SK-N-SH (cell line): ENCODE results near the gene CLDN14.

Experiments
- CTCF ChIP-seq: fragments of 200-600 bp; sonication (generic); IDR thresholded peaks from 2 replicates; pipeline ENCODE4 v1.6.1; 2017; ENCODE audit warnings: antibody characterized with exemption, mild to moderate bottlenecking, moderate library complexity
- EP300 ChIP-seq, 2 experiments: IDR thresholded peaks; 2 replicates each; pipeline versions ENCODE4 v1.4.0 to v1.6.1; 2012; ENCODE audit warnings: borderline replicate concordance in 1 of 2, low read depth in 1 of 2, low read length in 1 of 2
- EZH2phosphoT487 ChIP-seq: fragments of 200-600 bp; sonication (generic); IDR thresholded peaks from 2 replicates; pipeline ENCODE4 v1.6.1; 2017; ENCODE audit warnings: low read depth, mixed run types, mild to moderate bottlenecking, antibody characterized with exemption, moderate library complexity, borderline replicate concordance
- FOXJ3 ChIP-seq: sonication (generic); formaldehyde crosslinking; IDR thresholded peaks from 2 replicates; pipeline ENCODE4 v1.5.1; 2020; ENCODE audit warnings: mild to moderate bottlenecking, missing genetic modification reagents
- MAX ChIP-seq: IDR thresholded peaks from 2 replicates; pipeline ENCODE4 v1.4.0; 2012; ENCODE audit warnings: low read depth
- PBX3 ChIP-seq: IDR thresholded peaks from 2 replicates; pipeline ENCODE4; 2012
- POLR2AphosphoS5 ChIP-seq: IDR thresholded peaks from 2 replicates; pipeline ENCODE4 v1.6.1; 2012; ENCODE audit warnings: low read depth, low read length
- REST ChIP-seq: IDR thresholded peaks from 2 replicates; pipeline ENCODE4 v1.6.1; 2012; ENCODE audit warnings: mild to moderate bottlenecking, low read depth, low read length, moderate library complexity
- SIN3A ChIP-seq: IDR thresholded peaks from 2 replicates; pipeline ENCODE4 v1.6.1; 2012; ENCODE audit warnings: low read depth, mild to moderate bottlenecking, low read length, moderate library complexity, borderline replicate concordance
- SMC3 ChIP-seq: IDR thresholded peaks from 2 replicates; pipeline ENCODE4 v1.6.1; 2012; ENCODE audit warnings: low read depth, low read length, improper control_type of control experiment
- USF1 ChIP-seq: IDR thresholded peaks from 2 replicates; pipeline ENCODE4 v1.4.0; 2012; ENCODE audit warnings: low read depth, borderline replicate concordance

- no peak for TF ChIP-seq EP300 (IDR thresholded peaks at IDR 0.05; ENCODE audit: borderline replicate concordance in 1 of 2, low read depth in 1 of 2, low read length in 1 of 2)
- TF ChIP-seq PBX3: no peak
- no peak for TF ChIP-seq REST
- no peak for TF ChIP-seq CTCF
- no peak for TF ChIP-seq SMC3
- TF ChIP-seq POLR2AphosphoS5: no peak
- TF ChIP-seq USF1: no peak
- no peak for TF ChIP-seq FOXJ3 (CRISPR knock-in tag)
- no peak for TF ChIP-seq MAX
- no peak for TF ChIP-seq EZH2phosphoT487
- no peak for TF ChIP-seq SIN3A
Observed at GRCh38 chr21:36452281-36452825, 27.6 kb downstream of the CLDN14 start.
